Stimulated activated CD8-positive, alpha-beta memory T cell treated with anti-CD3 and anti-CD28 coated beads, Interleukin-12 subunit alpha, Interleukin-12 subunit beta, amount 100 ng/mL, for 1 hour (primary cell): ENCODE results near the gene IFIT3.

Source experiments
- DNase-seq: peaks from one replicate; pipeline ENCODE4 v3.0.0-alpha.2; 2020; ENCODE audit warnings: low read depth

IFIT3 gene

GRCh38 chr10:89362929-89363328 is 35.1 kb downstream of the IFIT3 start:
- DNase-seq, result no peak

GRCh38 chr10:89363729-89364442 is 36.1 kb downstream of the IFIT3 start:
- no peak for DNase-seq

- no peak for DNase-seq
These were observed 36.7 kb downstream of the IFIT3 start for GRCh38 chr10:89364531-89364930.

GRCh38 chr10:89367529-89367928 is 39.7 kb downstream of the IFIT3 start:
- DNase-seq, result no peak

GRCh38 chr10:89368129-89368528 is 40.3 kb downstream of the IFIT3 start:
- DNase-seq, result no peak

GRCh38 chr10:89369156-89370105 is 41.6 kb downstream of the IFIT3 start:
- DNase-seq, result no peak

- no peak for DNase-seq
These were observed 43.3 kb downstream of the IFIT3 start for GRCh38 chr10:89371079-89371478.

- no peak for DNase-seq
These were observed 44.2 kb downstream of the IFIT3 start for GRCh38 chr10:89371987-89372386.

GRCh38 chr10:89373916-89374711 is 46.3 kb downstream of the IFIT3 start:
- DNase-seq, result no peak

GRCh38 chr10:89374713-89375141 is 46.9 kb downstream of the IFIT3 start:
- DNase-seq, result no peak

- no peak for DNase-seq
These were observed 50.2 kb downstream of the IFIT3 start, which contains the start of gene IFIT1B for GRCh38 chr10:89377705-89378637. TSS of gene IFIT1B (plus strand) at chr10:89378056. CDS start at chr10:89378136, 80 bp downstream.

GRCh38 chr10:89379103-89379502 is 51.3 kb downstream of the IFIT3 start:
- no peak for DNase-seq

- DNase-seq, result no peak
These were observed 55.0 kb downstream of the IFIT3 start for GRCh38 chr10:89382757-89383156.

- DNase-seq, result no peak
These were observed 56.9 kb downstream of the IFIT3 start for GRCh38 chr10:89384474-89385340.

- DNase-seq, result no peak
These were observed 61.0 kb downstream of the IFIT3 start for GRCh38 chr10:89388806-89389205.

- no peak for DNase-seq
These were observed 61.5 kb downstream of the IFIT3 start for GRCh38 chr10:89389254-89389653.
